Thyroid gland (tissue), 4 donors: Measurements from ENCODE around the gene FGF3.

Experiments
- CTCF ChIP-seq, 6 experiments: fragments of 200-600 bp in 3 of 6; fragments of 450-650 bp in 3 of 6; sonication (generic) in 3 of 6; IDR thresholded peaks; one replicate each; pipeline ENCODE4 v1.5.1; 2016 to 2019; ENCODE audit warnings: antibody characterized with exemption in 6 of 6, mild to moderate bottlenecking in 2 of 6, inconsistent platforms in 1 of 6, moderate library complexity in 1 of 6
- POLR2A ChIP-seq, 2 donors: fragments of 450-650 bp; IDR thresholded peaks; one replicate each; pipeline ENCODE4 v1.6.1; 2017; ENCODE audit warnings: antibody characterized with exemption in 2 of 2, mild to moderate bottlenecking in 2 of 2, moderate library complexity in 1 of 2

DNA sequence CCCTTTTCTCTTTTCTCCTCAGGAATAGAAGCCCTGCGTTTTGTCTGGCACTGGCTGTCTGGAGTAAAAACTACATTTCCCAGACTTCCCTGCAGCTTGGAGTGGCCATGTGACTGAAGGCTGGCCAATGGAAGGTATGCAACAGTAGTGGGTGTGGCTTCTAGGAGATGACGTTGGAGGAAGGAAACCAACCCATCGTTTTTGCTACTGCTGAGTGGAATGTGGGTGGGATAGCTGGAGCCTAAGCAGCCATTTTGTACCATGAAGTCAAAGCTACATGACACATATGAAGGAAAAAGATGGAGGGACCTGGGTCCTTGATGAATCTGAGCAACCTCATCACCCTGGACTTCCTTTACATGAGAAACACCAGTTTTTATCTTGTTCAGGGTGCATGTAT is 19.6 kb downstream of the FGF3 start:
- TF ChIP-seq CTCF (IDR thresholded peaks at IDR 0.05) (no peak), POLR2A (IDR thresholded peaks at IDR 0.05) (no peak)
